ENCODE data around the gene CLASRP.

Gene CLASRP

GRCh38 chr19:45003485-45003884, 35.4 kb upstream of the CLASRP start:
- Histone ChIP-seq H3K27ac (replicated peaks) (no peak overlapping the region), H3K27me3 (ENCODE audit: insufficient read depth, poor library complexity, severe bottlenecking) (no peaks in the 10 kb centered on the region), H3K4me3 (replicated peaks; ENCODE audit: insufficient read depth, low read length) (no peak overlapping the region)
- DNase-seq (ENCODE audit: low read depth in 1 of 2, low spot score in 1 of 2), result no peak
- TF ChIP-seq POLR2AphosphoS5 (IDR thresholded peaks at IDR 0.05; ENCODE audit: low read depth) (no peak), REST (IDR thresholded peaks at IDR 0.05; ENCODE audit: insufficient replicate concordance, low read depth) (no peak), CTCF (IDR thresholded peaks at IDR 0.05; ENCODE audit: insufficient read depth, low read length) (no peak), GABPA (IDR thresholded peaks at IDR 0.05; ENCODE audit: low read depth) (no peak), SPI1 (IDR thresholded peaks at IDR 0.05; ENCODE audit: borderline replicate concordance, low read depth) (no peak)

- no peak overlapping the region for H3K27ac ChIP-seq (replicated peaks)
- TF ChIP-seq REST (IDR thresholded peaks at IDR 0.05; ENCODE audit: insufficient replicate concordance, low read depth), result no peak
- TF ChIP-seq CTCF (IDR thresholded peaks at IDR 0.05; ENCODE audit: insufficient read depth, low read length), result no peak
- no peak for DNase-seq (ENCODE audit: low read depth in 1 of 2, low spot score in 1 of 2)
- no peaks in the 10 kb centered on the region for H3K27me3 ChIP-seq (ENCODE audit: insufficient read depth, poor library complexity, severe bottlenecking)
- no peak overlapping the region for H3K4me3 ChIP-seq (replicated peaks; ENCODE audit: insufficient read depth, low read length)
Observed at GRCh38 chr19:45005787-45006186, 33.1 kb upstream of the CLASRP start.

- Histone ChIP-seq H3K27me3 (ENCODE audit: insufficient read depth, poor library complexity, severe bottlenecking) (no peaks in the 10 kb centered on the region), H3K27ac (replicated peaks) (no peak overlapping the region), H3K4me3 (replicated peaks; ENCODE audit: insufficient read depth, low read length) (no peak overlapping the region)
- DNase-seq (ENCODE audit: low read depth in 1 of 2, low spot score in 1 of 2), result no peak
- TF ChIP-seq CTCF (IDR thresholded peaks at IDR 0.05; ENCODE audit: insufficient read depth, low read length) (no peak), POLR2AphosphoS5 (IDR thresholded peaks at IDR 0.05; ENCODE audit: low read depth) (no peak), SPI1 (IDR thresholded peaks at IDR 0.05; ENCODE audit: borderline replicate concordance, low read depth) (no peak), REST (IDR thresholded peaks at IDR 0.05; ENCODE audit: insufficient replicate concordance, low read depth) (no peak), GABPA (IDR thresholded peaks at IDR 0.05; ENCODE audit: low read depth) (no peak)
Observed at GRCh38 chr19:45008552-45008951, 30.3 kb upstream of the CLASRP start.

Data from HL-60 (cell line).